Activated CD4-positive, alpha-beta T cell treated with anti-CD3 and anti-CD28 coated beads, Interleukin-2, amount 50 U/mL, for 48 hours (primary cell): Measurements from ENCODE around the gene TIGIT.
"Not testable (repeated sequence)": the region's sequence is repeated elsewhere in the genome, so short reads cannot be mapped to it uniquely, and the experiment has no call there.

Source experiments
- DNase-seq, 2 experiments: peaks; one replicate each; pipeline ENCODE4 v3.0.0-alpha.2; 2020

TIGIT gene

DNA sequence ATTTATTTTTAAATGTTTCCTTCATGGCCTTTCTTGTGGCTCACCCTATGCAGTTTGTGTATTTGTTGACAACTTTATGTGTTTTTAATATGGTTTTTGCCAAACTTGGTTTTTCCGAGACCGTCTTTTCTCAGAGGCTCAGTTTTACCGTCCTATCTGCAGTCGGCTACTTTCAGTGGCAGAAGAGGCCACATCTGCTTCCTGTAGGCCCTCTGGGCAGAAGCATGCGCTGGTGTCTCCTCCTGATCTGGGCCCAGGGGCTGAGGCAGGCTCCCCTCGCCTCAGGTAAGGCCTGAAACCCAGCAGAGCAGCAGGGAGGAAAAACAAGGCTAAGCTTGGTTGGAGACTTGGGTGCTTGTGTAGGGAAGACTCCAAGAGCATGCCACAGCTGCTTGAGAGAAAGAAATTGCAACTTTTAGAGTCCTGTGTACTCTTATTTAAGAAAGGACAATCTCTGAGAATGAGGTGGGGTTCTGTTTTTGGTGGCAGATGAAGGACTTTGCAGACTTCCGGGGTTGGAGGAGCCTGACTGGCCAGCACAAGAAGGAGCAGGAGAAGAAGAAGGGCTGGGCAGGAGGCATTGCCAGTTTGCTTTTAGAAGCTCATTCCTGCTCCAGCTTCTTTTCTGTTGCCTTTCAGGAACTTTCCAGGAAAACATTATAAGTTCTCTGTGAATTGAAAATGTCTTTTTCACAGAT lies at the start of gene TIGIT:
TSS of gene TIGIT (plus strand) at position 191 of the 698 bp plus-strand sequence. CDS start at position 225, 34 bp downstream.
- DNase-seq = no peak

GRCh38 chr3:114252954-114253353 lies 40.9 kb upstream of the TIGIT start:
- DNase-seq = no peak

DNA sequence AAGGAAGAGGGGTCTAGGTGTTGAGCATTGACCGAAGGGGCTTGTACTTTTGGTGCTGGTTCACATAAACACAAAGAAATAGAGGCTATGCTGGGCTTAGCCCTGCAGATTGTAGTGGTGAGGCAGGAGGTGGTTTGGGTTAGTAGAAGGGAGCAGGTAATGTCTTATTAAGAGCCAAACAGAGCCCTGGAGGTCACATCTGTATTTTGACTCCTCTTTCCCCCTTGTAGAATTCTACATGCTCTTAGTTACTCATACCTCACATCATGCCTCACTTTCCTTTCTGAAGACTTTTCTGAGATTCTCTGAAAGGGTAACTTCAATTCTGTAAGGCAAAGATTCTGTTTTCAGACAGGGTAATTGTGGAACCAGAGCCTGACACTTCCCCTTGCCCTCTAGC lies 40.3 kb upstream of the TIGIT start:
- DNase-seq = no peak

GRCh38 chr3:114259566-114259965 lies 34.3 kb upstream of the TIGIT start:
- no peak for DNase-seq

- no peak for DNase-seq
Observed at GRCh38 chr3:114260152-114260551, 33.7 kb upstream of the TIGIT start.

- no peak for DNase-seq
Observed at GRCh38 chr3:114270019-114270418, 23.8 kb upstream of the TIGIT start.

DNA sequence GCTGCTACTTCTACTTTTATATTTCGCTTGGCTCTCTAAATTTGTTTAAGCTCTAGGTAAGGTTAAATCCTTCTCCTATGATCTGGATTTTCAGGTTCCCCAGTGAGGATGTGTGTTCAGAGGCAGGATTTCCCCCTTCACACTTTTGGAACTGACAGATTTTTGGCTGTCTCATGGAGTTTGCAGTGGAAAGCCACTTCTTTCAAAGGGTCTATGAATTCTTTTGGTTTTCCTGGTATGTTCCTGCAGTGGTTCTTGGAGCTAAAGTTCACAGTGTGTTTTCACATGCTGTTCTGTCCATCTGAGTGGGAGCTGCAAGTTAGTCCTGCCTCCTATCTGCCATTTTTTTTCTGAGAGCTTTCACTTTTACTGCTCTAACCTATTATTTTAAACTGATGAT lies 21.6 kb upstream of the TIGIT start:
- DNase-seq = no peak

DNA sequence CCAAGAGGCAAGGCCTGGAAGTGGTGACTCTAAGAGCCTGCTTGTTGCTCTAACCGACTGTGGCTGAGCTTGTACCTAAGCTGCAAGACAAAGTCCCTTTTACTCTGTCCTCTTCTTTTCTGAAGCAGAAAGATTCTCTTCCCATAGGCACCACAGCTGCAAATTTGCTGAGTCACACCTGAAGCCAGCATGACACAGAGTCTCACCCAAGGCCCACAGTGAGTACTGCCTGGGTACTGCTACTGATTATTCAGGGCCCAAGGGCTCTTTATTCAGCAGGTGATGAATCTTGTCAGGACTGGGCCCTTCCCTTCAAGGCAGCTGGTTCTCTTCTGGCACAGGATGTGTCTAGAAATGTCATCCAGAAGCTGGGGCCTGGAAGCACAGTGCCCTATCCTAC lies 18.9 kb upstream of the TIGIT start:
- DNase-seq = no peak

DNA sequence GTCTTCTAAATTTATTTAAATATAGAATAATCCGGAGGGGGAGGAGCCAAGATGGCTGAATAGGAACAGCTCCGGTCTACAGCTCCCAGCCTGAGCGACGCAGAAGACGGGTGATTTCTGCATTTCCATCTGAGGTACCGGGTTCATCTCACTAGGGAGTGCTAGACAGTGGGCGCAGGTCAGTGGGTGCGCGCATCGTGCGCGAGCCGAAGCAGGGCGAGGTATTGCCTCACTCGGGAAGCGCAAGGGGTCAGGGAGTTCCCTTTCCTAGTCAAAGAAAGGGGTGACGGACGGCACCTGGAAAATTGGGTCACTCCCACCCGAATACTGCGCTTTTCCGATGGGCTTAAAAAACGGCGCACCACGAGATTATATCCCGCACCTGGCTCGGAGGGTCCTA lies 17.0 kb upstream of the TIGIT start:
- DNase-seq = not testable (repeated sequence)

DNA sequence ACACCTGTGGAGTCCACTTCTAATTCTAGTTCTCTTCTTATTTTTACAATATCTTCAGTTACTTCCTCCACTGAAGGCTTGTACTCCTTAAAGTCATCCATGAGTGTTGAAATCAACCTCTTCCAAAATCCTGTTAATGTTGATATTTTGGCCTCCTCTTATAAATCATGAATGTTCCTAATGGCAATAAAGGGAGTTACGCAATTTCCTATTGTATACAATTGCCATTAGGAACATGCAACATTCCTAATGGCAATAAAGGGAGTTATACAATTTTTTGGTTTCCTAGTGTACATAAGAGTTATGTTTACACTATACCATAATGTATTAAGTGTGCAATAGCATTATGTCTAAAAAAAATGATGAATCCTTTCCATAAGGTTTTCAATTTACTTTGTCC lies 9.2 kb upstream of the TIGIT start:
- no peak for DNase-seq

GRCh38 chr3:114285648-114286230 lies 8.1 kb upstream of the TIGIT start:
- no peak for DNase-seq

GRCh38 chr3:114286266-114286665 lies 7.6 kb upstream of the TIGIT start:
- DNase-seq = no peak

DNA sequence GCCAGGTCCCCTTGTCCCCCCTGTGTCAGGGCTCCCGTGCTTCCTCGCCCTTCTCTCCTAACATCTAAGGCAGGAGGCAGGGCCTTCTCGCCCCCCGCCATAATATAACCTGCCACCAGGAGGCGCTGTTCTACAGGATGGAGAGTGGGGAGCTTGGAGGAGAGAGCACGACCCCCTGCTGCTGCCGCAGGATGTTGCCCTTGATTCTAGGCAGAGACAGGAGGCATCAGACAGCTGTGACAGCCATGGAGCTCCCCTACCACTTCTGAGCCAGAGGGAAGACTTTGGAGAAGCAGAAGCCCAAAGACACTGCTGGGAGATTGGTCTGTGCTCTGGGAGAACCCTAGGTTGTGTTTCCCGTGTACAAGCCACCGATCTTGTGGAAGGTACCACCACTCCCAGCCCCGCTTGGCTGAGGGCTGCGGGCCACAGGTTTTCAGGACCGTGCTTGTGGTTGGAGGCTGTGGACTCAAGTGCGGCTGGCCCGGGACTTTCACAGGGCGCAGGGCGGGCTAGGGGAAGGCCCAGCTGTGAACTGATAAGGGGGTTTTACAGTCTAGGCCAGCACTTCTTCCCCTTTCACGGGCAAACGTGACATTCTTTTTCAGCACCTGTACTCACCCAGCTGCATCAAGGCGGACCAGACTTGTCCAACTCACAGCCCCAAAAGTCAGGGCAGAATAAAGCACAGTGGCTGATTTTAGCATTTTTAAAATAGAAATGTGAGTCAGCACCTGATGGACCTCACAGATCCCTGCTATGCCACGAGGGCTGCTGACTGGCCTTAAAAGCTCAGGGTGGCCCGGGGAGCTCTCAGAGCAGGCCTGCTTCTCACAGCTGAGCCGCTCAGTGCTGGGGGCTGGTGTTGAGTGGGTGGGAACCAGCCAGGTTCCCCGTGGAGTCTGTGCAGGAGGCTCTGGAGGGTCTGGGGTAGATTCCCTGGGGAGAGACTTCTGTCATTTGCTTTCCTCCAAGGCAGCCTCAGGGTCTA lies 2.6 kb upstream of the TIGIT start:
- peak; percentile 97 to 98 for DNase-seq

GRCh38 chr3:114294940-114295480 lies 1.2 kb downstream of the TIGIT start:
- DNase-seq = no peak

- DNase-seq = no peak
Observed at GRCh38 chr3:114295946-114296345, 2.1 kb downstream of the TIGIT start.

- DNase-seq = peak in 1 of 2 experiments; percentile 56
Observed at GRCh38 chr3:114299421-114299820, 5.6 kb downstream of the TIGIT start.

GRCh38 chr3:114299941-114300624 lies 6.3 kb downstream of the TIGIT start:
- DNase-seq = no peak

- DNase-seq = peak; percentile 38 to 54
Observed at GRCh38 chr3:114307222-114307830, 13.5 kb downstream of the TIGIT start.

- DNase-seq = no peak
Observed at GRCh38 chr3:114307832-114308231, 14.0 kb downstream of the TIGIT start.

GRCh38 chr3:114308377-114308776 lies 14.5 kb downstream of the TIGIT start:
- no peak for DNase-seq

- peak; percentile 59 to 68 for DNase-seq
Observed at GRCh38 chr3:114308830-114309229, 15.0 kb downstream of the TIGIT start.

DNA sequence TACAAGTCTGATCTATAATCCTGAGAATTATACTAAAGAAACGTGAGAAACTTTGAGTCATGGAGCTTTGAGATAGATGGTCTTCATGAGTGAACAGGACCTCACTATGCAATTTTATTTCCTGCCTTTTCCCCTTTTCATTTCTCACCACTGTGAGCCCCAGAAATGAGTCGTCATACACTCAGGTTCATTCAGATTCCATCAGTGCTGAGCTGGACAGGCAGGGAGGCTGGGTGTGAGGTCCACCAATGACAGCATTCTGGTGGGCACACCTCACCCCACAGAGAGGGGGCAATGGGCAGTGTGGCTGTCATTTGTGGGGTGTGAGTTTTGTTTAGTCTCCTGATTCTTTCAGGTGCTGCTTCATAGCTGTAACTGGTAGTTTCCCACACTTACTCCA lies 16.9 kb downstream of the TIGIT start:
- DNase-seq = peak in 1 of 2 experiments; percentile 44
